G401.6 (cell line): ENCODE results near the gene NQO1.
"Not testable (repeated sequence)": the region's sequence is repeated elsewhere in the genome, so short reads cannot be mapped to it uniquely, and the experiment has no call there.

Experiments used
- FAIRE-seq: peaks from 2 replicates; lab custom pipeline; 2012; peaks lifted over from hg19 to GRCh38; lab: Jason Lieb, UNC

Gene NQO1

DNA sequence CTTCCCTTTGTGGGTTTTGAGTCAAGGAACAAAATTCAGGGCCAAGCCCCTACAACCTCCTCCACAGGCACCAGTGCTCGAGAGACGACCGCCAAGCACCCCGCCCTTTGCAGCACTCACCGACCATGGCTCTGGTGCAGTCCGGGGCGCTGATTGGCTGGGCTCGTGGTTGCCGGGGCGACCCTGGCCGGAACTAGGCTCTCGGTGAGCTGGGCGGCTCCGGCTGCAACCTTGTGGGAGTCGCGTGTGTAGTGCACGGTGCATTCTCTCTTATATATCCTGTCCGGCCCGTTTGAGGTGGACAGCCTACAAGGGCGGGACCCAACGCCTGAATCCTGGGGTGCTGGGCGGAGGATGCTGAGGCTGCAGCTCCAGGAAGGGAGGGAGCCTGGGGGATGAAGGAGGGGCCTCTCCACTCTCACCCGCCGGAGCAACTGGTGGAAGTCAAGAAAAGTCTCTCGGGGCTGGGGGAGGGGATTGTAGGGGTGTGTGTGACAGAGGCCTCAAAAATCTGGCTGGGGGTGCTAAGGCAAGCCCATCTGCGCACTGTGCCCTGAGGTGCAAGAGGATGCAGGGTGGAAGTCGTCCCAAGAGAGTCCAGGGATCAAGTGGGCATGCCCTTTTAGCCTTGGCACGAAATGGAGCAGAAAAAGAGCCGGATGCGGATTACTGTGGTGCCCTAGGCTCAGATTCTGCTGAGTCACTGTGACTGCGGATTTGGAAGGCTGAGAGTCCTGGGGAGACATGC, at the start of gene NQO1:
NQO1 (minus strand) TSS at position 248 of the 748 bp plus-strand sequence; CDS start at position 127, 121 bp downstream.
- peak; percentile 96 for FAIRE-seq

DNA sequence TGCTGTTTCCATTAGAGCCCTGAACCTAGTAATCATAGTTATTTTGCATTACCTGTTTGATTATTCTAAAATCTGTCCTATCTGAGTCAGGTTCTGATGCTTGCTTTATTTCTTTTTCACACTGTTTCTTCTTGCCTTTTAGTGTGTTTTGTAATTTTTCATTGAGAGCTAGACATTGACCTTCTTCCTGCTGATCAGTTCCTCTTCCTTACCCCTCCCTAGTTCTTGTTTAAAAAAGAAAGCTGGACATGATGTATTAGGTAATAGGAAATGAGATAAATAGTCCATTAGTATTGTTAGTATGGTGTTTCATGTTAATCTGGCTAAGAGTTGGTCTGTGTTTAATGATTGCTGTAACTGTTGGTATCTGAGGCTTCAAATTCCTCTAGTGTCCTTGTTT, 49.2 kb upstream of the NQO1 start:
- no peak for FAIRE-seq

DNA sequence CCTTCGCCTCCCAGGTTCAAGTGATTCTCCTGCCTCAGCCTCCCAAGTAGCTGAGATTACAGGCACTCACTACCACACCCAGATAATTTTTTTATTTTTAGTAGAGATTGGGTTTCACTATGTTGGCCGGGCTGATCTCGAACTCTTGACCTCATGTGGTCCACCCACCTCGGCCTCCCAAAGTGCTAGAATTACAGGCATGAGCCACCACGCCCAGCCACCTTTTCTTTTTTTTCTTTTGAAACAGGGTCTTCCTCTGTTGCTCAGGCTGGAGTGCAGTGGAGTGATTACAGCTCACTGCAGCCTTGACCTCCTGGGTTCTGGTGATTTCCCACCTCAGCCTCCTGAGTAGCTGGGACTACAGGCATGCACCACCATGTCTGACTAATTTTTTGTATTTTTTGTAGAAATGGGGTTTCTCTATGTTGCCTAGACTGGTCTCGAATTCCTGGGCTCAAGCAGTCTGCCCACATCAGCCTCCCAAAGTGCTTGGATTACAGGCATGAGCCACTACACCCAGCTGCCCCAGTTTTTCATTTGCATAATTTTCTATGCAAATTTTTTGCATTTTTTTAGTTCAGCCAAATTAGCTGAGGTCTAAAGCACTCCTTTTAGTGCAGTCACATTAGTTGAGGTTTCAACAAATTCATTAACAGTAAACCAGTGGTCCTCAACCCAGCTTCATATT, 47.0 kb upstream of the NQO1 start:
- no peak for FAIRE-seq

DNA sequence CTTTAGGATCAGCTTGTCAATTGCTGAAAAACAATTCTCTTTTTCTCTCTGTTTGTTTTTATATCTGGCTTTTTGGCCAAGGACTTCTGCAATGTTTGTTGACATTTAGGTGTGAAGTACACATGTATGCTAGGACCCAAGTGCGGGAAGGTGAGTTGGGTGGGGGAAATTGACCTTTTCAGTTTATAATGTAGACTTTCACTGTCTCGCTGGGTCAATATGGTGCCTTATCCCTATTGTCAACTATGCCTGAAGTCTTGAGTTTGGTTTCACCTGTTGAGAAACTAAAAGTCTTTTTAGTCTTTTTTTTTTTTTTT, 45.2 kb upstream of the NQO1 start:
- no peak for FAIRE-seq

DNA sequence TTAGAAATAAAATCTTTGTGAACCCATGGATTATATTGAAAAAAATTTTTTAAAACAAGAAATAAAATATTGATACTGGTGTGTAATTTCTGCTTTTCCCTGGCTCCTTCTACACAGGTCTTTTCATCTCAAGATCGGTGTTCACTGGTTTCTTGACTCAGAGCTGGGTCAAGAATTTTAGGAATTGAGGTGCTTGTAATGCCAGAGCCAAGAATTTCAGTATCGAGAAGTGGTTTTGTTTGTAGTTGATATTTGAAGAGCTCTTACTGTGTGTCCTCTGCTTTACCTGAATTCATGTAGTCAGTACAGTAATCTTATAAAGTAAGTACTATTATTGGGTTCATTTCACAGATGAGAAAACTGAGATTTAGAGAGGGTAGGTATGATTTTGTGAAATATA, 43.0 kb upstream of the NQO1 start:
- FAIRE-seq = no peak

DNA sequence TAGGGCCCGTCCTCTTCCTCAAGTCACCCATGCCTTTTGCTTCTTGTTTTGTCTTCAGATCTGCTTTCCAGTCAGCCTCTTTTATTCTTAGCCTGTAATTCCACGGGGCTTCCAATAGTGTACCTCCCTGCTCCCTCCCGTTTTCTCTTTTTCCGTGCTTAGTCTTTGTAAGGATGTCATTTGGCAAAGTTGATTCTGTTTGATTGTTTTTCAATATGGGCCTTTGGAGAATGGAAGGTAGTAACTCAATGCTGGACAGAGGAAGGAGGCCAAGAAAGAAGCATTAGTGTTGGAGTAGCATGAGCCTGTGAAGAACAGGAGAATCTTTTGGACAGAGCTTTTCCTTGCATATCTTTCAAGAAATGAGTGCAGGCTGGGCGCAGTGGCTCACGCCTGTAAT, 42.3 kb upstream of the NQO1 start:
- no peak for FAIRE-seq

DNA sequence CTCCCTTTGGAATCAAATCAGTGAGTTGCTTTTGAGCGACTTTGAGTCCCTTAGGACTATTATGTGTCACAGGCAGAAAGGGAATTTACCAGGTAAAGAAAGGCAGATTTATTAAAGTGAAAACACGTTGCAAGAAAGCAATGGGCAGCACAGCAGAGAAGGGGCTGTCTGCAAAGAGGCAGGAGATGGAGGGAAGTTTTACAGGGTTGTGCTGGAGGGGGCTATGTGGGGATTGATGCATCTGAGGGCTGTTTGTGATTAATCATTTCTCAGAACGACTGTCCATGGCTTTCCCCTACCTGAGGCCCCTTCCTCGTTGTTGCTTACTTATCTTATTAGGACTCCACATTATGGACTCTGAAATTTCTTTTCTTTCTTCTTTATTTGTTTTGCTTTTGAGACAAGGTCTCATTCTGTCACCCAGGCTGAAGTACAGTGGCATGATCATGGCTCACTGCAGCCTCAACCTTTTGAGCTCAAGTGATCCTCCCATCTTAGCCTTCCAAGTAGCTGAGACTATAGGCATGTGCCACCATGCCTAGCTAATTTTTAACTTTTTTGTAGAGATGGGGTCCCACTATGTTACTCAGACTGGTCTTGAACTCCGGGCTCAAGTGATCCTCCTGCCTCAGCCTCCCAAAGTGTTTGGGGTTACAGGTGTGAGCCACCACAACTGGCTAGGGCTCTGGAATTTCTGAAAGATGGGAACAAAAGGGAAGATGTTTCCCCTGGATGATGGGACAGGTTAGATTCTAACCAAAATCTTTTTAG, 41.3 kb upstream of the NQO1 start:
- no peak for FAIRE-seq

DNA sequence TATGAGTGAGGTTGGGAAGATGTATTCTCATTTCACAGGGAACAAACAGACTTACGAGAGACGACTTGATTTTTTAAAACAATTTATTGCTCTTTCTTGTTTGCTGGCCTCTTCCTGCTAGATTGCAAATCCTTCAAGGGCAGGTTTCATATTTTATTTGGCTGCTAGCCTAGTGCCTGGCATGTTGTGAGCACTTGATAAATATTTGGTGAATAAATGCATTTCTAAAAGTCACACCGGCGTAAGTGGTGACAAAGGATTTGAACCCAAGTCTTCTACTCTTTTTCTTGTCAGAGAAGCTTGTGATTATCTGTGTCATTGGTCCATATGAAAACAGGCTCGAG, 37.2 kb upstream of the NQO1 start:
- no peak for FAIRE-seq

DNA sequence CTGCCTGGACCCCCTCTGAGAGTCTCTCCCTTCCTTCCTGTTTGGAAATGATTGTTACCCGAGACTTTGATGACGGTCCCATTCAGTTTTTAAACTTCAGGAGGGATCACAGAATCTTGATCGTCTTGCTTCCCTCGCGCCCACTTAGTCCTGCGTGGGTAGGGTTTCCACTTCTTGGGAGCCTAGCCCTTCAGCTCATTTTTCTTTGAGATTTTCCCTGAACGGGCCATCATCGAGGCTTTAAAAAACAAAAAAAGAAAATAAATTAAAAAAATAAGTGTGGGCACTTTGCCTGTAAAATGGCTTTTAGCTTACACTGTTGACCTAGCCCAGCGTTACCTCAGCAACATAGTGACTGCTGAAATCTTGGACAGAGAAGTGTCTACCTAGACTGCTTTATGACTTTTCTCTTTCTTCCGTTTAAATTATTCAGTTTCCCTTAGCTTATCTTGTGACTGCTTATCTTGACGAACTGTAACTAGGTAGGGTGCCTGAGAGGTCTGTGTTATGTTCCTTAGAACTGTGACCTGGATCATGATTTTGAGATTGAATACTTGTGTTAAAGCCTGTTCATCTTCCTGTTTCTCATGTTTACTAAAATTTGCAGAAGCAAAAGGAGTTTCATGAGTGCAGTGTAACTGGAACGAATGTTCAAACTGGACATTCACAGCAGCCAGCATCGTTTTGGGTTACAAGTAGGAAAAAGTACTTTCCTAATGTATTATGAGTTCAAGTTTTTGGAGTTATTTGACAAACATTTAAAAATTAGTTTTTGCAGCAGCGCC, 36.6 kb upstream of the NQO1 start:
- FAIRE-seq = no peak

DNA sequence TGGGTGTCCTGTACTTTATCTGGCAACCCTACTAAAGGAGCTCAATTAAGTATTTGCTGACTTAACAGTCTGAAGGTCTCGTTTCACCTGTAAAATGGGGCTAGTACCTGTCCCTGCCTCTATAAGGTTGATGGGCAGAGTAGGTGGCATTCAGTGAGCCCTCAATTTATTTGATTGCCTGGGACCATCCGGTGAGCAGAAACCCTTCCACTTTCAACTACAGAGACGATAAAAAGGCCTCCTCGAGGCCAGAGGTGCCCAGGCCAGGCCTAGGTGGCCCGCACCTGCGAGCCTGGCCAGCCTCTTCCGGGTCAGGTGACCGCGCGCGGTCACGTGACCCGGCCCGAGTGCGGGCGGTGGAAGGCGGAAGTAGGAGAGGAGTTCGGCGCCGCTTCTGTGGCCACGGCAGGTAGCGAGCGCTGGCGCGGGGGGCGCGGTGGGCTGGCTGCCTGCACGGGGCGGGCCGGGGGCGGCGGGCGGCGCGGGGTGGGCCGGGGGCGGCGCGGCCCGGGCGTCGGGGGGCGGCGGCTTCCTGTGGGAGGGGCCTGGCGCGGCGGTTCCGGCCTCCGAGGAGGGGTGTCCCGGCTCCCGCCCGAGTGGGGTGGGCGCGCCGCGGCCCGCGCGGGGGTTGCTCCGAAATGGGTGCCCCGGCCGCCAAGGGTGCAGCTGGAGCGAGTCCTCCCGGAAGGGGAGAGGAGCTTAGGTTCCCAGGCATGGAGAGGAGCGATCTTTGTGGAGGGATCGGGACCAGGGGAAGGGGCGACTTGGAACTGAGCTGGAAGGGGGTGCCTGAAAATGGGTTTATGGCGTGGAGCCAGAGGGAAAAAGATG, 35.8 kb upstream of the NQO1 start, which contains the start of gene WWP2:
WWP2 (plus strand) TSS at position 350 of the 831 bp plus-strand sequence. CDS start 24,679 bp downstream, outside the sequence.
- no peak for FAIRE-seq

DNA sequence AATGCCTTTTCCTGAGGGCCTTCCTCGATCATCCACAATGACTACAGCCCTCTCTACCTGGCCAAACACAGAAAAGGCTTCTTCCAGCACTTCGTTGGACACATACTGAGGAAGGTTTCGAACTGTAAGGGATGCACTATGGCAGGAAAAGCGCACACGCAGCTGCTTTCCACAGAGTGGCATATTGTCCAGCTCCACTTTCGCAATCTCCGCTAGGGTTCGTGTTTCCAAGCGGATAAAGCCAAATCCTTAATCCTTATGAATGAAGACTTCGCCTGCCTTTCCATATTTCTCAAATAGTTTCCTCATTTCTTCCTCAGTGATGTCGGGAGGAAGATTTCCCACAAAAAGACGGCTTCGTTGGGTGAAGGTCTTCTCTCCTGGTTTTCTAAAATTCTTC, 31.0 kb upstream of the NQO1 start:
- FAIRE-seq = not testable (repeated sequence)

DNA sequence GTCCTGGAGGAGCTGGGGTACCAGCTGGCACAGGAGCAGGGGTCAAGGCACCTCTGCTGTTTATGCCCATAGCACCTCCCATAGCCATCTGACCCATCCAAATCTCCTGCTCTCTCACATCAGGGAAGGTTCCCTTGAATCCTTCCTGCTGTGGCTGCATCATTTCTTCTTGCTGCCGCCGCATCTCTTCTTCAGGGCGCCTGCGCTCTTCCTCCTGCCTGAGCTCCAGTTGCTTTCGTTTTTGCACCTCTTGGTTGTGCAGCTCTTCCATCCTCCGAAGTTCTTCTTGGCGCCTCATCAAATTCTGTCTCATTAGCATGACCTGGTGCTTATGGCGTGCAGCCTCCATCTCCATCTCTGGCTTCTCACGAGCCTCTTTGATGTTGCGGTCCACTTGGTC, 30.3 kb upstream of the NQO1 start:
- FAIRE-seq = no peak

DNA sequence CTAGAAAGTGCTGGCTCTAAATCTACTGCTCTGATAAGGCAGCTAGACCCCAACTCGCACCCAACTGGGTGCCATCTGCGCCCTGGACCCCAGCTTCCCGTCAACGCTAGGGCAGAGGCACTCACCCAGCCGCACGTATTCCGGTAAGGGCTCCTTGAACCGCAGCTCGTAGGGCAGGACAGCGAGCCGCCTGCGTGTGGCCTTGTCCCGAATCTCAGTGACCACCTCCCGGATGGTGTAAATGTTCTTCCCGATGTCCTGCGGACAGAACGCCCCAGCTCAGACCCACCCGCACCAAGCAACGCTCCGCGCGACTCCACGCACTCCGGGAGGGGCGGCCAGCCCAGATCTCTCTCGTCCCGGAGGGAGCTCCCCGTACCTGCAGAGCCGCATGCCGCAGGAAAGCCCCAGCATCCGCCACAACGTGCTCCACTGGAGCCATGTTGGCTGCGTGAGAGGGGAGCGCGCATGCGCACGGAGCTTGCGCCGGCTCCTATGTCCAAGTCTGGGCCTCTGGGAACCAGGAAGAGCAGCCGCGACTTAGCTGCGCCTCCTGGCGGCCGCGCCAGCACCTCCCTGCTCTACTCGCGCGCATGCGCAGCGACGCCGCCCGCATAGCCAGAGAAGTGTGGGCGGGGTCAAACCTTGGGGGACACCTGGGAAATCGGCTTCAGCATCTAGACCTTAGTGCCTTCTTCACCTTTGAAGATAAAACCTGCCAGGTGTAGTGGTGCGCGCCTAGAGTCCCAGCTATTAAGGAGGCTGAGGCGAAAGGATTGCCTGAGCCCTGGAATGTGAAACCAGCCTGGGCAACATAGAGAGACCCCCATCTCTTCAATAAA, 28.3 kb upstream of the NQO1 start, which contains the start of gene NOB1:
NOB1 (minus strand) TSS at position 458 of the 842 bp plus-strand sequence; CDS start at position 442, 16 bp downstream.
- FAIRE-seq = peak; percentile 25

DNA sequence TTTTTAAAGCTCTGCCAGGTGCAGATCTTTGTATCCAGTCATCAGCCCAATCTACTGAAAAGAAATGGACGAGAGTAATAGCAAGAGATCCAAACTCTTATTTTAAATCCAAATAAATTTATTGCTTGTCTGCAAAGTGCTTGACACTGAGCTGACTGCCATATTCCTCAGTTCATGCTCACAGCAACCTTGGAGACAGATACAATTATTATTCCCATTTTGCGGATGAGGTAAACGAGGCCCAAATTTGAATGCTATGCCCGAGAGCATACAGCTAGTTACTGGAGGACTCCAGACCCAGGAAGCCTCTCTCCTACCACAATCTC, 27.7 kb upstream of the NQO1 start:
- FAIRE-seq = no peak

DNA sequence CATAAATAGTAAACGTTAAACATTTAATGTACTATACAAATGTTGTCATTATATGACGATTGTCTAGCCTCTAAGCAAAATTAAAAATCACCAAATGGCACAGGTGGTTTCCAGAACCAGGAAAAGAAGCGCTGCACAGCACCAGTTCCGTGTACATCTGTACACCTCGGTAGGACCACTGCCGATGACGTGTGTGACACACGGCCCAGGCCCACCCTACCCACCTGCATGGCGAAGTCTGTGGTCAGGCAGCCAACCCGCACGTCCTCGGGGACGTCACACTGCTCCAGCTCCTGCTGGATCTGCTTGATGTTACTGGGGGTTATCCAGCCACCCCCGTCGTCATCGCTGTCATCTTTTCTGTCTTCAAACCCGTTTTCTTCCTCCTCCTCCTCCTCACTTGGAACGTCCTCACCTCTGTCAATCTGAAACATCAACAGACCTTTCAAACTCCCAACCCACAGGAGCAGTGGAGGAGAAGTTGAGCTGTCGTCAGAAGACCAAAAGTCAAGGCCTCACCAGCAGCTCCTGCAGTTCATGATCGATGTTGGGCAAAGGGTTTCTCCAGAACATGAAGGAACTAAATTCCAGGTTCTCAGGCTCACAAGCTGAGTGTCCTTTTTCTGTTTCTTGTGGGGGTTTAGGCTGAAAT, 22.5 kb upstream of the NQO1 start:
- FAIRE-seq = no peak

DNA sequence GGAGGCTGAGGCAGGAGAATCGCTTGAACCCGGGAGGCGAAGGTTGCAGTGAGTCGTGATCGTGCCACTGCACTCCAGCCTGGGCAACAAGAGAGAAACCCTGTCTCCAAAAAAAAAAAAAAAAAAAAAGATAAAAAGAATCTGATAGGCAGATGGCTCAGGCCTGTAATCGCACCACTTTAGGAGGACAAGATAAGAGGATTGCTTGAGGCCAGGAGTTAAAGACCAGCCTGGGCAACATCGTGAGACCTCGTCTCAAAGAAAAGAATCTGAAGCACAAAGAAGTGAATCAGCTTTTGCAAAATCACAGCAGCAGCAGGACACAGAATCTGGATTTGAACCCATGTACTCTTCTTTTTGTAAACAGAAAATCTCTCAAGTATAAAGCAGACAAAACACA, 20.8 kb upstream of the NQO1 start:
- no peak for FAIRE-seq

DNA sequence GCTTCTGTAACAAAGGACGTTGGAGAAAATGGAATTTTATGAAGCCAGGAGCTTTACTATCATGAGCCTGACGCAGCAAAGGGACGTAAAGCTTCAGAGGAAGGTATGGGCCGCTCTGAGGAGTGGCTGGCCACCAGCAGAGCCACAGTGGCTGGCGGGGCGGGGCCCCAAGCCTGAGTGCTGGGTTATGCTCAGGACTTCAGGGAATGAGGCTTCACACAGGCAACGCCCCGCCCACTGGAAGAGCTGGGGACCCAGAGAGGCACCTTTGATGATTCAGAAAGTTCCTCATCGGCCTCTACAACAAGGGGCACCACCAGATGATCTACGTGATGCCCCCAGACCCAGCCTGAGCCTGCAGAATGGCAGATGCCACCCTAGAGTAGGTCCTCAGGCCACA, 19.6 kb upstream of the NQO1 start:
- FAIRE-seq = no peak

DNA sequence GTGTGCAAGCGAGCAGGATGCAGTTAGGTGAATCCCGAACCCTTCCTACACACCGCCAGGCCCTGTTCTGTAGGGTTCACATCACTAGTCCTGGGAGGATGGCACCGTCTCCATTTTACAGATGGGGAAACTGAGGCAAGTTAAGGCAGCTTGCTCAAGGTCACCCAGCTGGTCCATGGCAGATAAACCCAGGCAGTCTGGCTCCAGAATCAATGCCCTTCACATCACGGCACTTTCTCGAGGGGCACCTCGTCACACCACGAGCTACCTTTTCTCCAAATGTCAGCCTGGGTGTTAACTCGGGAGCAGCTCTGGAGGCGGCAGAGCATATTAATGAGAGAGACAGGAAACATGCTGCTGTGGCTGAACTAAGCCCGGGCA, 18.9 kb upstream of the NQO1 start:
- no peak for FAIRE-seq

DNA sequence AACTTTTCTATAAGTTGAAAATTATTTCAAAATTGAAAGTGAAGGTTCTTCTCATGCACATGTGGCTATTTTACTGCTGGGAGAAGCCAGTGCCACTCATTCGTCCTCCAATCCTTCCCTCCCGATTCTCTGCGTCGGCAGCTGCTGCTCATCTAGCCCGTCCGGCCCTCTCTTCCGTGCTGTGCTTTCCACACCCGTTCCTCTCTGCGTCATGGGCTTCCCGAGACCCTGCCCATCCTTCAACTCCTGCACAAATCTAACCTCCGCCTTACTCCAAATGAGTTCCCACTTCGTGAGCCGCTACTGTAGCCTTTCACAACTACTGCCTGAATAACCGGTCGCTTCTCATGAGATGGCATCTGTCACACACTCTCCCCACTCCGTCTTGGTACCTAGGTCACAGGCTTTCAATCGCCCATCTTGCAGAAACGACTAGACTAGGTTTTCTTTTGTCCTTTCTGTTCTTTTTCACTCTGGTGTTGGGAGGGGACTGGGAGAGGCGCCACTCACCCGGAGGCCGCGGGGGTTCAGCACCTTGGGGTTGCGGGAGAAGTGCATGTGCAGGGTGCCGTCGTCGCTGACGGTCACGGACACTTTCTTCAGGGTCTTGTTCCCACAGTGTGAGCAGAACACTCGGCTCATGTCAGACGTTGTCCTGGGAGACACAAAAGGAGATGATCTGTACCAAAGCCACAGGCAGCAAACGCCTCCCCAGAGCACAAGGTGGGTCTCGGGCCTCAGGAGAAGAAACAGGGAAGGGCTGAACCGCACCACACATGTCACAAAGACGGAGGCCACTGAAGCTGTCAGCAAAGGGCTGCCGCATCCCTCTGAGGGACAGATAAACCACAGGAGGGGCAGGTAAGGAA, 18.2 kb upstream of the NQO1 start:
- no peak for FAIRE-seq
